BLaER1 (cell line): ENCODE results near the gene USP8.

Experiments used
- H3K27ac ChIP-seq: shearing (Covaris generic); formaldehyde crosslinking; 2 replicates; pipeline ENCODE4 v1.8.1; 2022
- H3K27me3 ChIP-seq: shearing (Covaris generic); formaldehyde crosslinking; 2 replicates; pipeline ENCODE4 v1.8.1; 2022
- H3K36me3 ChIP-seq: shearing (Covaris generic); formaldehyde crosslinking; 2 replicates; pipeline ENCODE4 v1.8.1; 2022
- H3K4me1 ChIP-seq: shearing (Covaris generic); formaldehyde crosslinking; 2 replicates; pipeline ENCODE4 v1.8.1; 2022
- H3K4me2 ChIP-seq: shearing (Covaris generic); formaldehyde crosslinking; 2 replicates; pipeline ENCODE4 v1.8.1; 2022
- H3K4me3 ChIP-seq: shearing (Covaris generic); formaldehyde crosslinking; 2 replicates; pipeline ENCODE4 v1.8.1; 2022
- H3K9ac ChIP-seq: shearing (Covaris generic); formaldehyde crosslinking; 2 replicates; pipeline ENCODE4 v1.8.1; 2022
- H3K9me3 ChIP-seq: shearing (Covaris generic); formaldehyde crosslinking; 2 replicates; pipeline ENCODE4 v1.8.1; 2022
- H4K20me1 ChIP-seq: shearing (Covaris generic); formaldehyde crosslinking; 2 replicates; pipeline ENCODE4 v1.8.1; 2022
- Cebpa-rat ChIP-seq: shearing (Covaris generic); IDR thresholded peaks from 2 replicates; pipeline ENCODE4 v1.8.1; 2022

USP8 gene

GRCh38 chr15:50438251-50438650 lies 14.0 kb downstream of the USP8 start:
- Histone ChIP-seq H3K27me3 (no peaks in the 10 kb centered on the region), H3K4me1 (no peaks in the 10 kb centered on the region), H3K4me3 (no peak overlapping the region), H3K36me3 (peaks cover 67% of the 10 kb centered on the region), H3K27ac (no peak overlapping the region), H3K9me3 (no peaks in the 10 kb centered on the region), H3K4me2 (no peak overlapping the region), H4K20me1 (peaks cover 79% of the 10 kb centered on the region), H3K9ac (no peak overlapping the region)
- TF ChIP-seq Cebpa-rat: no peak

DNA sequence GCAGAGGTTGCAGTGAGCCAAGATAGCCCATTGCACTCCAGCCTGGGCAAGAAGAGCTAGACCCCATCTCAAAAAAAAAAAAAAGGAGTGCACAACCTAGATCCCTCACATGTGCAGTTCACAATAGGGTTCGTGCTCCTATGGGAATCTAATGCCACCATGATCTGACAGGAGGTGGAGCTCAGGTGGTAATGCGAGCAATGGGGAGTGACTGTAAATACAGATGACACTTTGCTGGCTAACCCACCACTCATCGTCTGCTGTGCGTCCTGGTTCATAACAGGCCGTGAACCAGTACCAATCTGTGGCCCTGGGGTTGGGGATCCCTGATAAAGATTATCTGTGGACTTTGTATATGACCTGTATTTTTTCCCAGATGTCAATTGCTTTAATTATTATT lies 16.7 kb downstream of the USP8 start:
- Histone ChIP-seq H3K9ac (no peak overlapping the region), H3K27ac (no peak overlapping the region), H3K4me3 (no peak overlapping the region), H3K4me1 (peaks cover 18% of the 10 kb centered on the region), H3K36me3 (peaks cover 72% of the 10 kb centered on the region), H3K27me3 (no peaks in the 10 kb centered on the region), H3K4me2 (no peak overlapping the region), H3K9me3 (no peaks in the 10 kb centered on the region), H4K20me1 (peaks cover 75% of the 10 kb centered on the region)
- TF ChIP-seq Cebpa-rat: no peak

GRCh38 chr15:50452927-50453326 lies 28.7 kb downstream of the USP8 start:
- peaks cover 88% of the 10 kb centered on the region for H3K36me3 ChIP-seq

DNA sequence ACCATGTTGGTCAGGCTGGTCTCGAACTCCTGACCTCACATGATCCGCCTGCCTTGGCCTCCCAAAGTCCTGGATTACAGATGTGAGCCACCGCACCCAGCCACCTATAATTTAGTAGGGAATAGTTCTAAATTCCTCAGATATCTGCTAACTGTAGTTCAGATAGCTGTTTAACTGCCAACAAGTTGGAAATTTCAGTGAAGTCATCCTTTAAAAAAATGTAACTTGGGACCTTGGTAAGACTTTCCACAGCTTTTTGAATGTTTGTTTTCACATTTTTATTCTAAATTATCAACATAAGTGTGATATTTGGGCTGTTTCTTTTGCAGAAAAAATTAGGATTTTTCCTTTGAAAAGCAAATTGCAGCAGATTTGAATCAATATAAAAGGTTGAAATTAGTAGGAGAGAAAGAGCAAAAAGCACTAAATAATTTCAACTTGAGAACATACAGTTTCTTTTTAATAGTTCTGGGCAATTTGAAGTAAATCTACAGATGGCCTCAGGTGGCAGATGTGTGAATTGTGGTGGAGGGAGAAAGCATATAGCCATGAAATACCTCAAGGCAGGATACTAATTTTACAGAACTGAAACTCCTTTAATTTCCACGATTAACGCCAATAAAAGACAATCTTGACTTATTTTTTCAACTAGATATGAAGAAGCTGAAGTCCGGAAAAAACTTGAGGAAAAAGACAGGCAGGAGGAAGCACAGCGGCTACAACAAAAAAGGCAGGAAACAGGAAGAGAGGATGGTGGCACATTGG lies 34.3 kb downstream of the USP8 start:
- Histone ChIP-seq H4K20me1 (peaks cover 11% of the 10 kb centered on the region; the same call in 1 of the 2 replicates), H3K27me3 (no peaks in the 10 kb centered on the region), H3K36me3 (peaks cover 88% of the 10 kb centered on the region), H3K4me1 (peaks cover 16% of the 10 kb centered on the region), H3K9me3 (no peaks in the 10 kb centered on the region), H3K4me2 (peak overlapping the region; percentile 37), H3K9ac (no peak overlapping the region), H3K27ac (no peak overlapping the region; the same call in 1 of the 2 replicates), H3K4me3 (no peak overlapping the region)
- TF ChIP-seq Cebpa-rat: no peak

More at GRCh38 chr15:50452927-50453326, 28.7 kb downstream of the USP8 start:
- H3K4me2 ChIP-seq: no peak overlapping the region
- no peak overlapping the region for H3K9ac ChIP-seq
- H3K4me1 ChIP-seq: peaks cover 2% of the 10 kb centered on the region
- TF ChIP-seq Cebpa-rat: no peak
- H4K20me1 ChIP-seq: peaks cover 28% of the 10 kb centered on the region
- H3K27ac ChIP-seq: no peak overlapping the region
- no peaks in the 10 kb centered on the region for H3K27me3 ChIP-seq
- H3K4me3 ChIP-seq: no peak overlapping the region
- H3K9me3 ChIP-seq: no peaks in the 10 kb centered on the region

GRCh38 chr15:50463423-50464358 lies 39.5 kb downstream of the USP8 start:
- Histone ChIP-seq H3K27ac (no peak overlapping the region), H3K9ac (no peak overlapping the region), H3K36me3 (peaks cover 93% of the 10 kb centered on the region), H3K4me2 (no peak overlapping the region), H3K9me3 (no peaks in the 10 kb centered on the region), H3K4me3 (no peak overlapping the region), H3K27me3 (no peaks in the 10 kb centered on the region), H3K4me1 (peaks cover 6% of the 10 kb centered on the region), H4K20me1 (no peaks in the 10 kb centered on the region)
- no peak for TF ChIP-seq Cebpa-rat

DNA sequence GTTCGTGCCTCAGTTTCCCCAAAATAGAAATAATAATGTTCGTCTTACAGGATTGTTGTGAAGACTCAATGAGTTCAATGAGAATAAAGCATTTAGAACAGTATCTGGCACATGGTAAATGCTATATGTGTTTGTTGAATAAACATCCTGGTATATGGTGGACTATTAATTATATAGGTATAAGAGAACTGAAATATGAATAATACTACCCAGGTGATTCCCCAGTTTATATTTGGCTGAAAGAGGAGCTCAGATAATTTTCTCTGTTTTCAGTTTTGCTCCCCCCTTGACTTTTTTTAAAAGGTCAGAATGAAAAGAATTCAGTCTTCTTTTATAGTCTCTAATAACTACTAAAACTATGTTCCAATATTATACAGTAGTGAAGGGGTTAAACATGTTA lies 46.9 kb downstream of the USP8 start:
- H3K27ac ChIP-seq: no peak overlapping the region
- no peaks in the 10 kb centered on the region for H3K27me3 ChIP-seq
- no peak overlapping the region for H3K4me3 ChIP-seq
- no peaks in the 10 kb centered on the region for H4K20me1 ChIP-seq
- no peak overlapping the region for H3K9ac ChIP-seq
- TF ChIP-seq Cebpa-rat: no peak
- H3K4me2 ChIP-seq: no peak overlapping the region
- no peaks in the 10 kb centered on the region for H3K4me1 ChIP-seq
- H3K36me3 ChIP-seq: peaks cover 89% of the 10 kb centered on the region
- no peaks in the 10 kb centered on the region for H3K9me3 ChIP-seq

DNA sequence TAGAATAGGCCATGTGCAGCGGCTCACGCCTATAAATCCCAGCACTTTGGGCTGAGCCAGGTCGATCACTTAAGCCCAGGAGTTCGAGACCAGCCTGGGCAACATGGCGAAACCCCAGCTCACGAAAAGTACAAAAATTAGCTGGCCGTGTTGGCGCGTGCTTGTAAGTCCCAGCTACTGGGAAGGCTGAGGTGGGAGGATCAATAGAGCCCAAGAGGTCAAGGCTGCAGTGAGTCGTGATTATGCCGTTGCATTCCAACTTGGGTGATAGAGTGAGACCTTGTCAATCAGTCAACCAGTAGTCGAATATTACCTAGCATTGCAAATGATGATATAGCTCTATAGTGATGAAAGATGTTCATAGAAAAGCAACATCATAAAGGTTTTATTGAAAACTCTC lies 51.9 kb downstream of the USP8 start:
- no peak overlapping the region for H3K4me3 ChIP-seq
- H4K20me1 ChIP-seq: no peaks in the 10 kb centered on the region
- no peak overlapping the region for H3K27ac ChIP-seq
- H3K36me3 ChIP-seq: peaks cover 90% of the 10 kb centered on the region
- H3K9ac ChIP-seq: no peak overlapping the region
- H3K27me3 ChIP-seq: no peaks in the 10 kb centered on the region
- H3K9me3 ChIP-seq: no peaks in the 10 kb centered on the region
- no peak for TF ChIP-seq Cebpa-rat
- no peak overlapping the region for H3K4me2 ChIP-seq
- H3K4me1 ChIP-seq: no peaks in the 10 kb centered on the region

DNA sequence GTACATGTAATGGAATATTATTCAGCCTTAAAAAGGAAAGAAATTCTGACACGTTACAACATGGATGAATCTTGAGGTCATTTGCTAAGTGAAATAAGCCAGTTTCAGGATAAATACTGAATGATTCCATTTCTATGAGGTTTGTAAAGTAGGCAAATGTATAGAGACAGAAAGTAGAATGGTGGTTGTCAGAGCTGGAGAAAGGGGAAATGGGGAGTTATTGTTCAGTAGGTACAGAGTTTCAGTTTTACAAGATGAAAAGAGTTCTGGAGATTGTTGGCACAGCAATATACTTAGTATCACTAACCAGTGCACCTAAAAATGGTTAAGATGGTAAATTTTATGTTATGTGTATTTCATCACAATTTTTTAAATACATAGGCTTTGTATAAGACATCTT lies 60.6 kb downstream of the USP8 start:
- H3K9me3 ChIP-seq: no peaks in the 10 kb centered on the region
- H3K4me3 ChIP-seq: no peak overlapping the region
- no peaks in the 10 kb centered on the region for H4K20me1 ChIP-seq
- H3K9ac ChIP-seq: no peak overlapping the region
- no peak overlapping the region for H3K27ac ChIP-seq
- no peaks in the 10 kb centered on the region for H3K4me1 ChIP-seq
- no peak for TF ChIP-seq Cebpa-rat
- H3K27me3 ChIP-seq: no peaks in the 10 kb centered on the region
- H3K36me3 ChIP-seq: peaks cover 96% of the 10 kb centered on the region
- no peak overlapping the region for H3K4me2 ChIP-seq

GRCh38 chr15:50485389-50485788 lies 61.2 kb downstream of the USP8 start:
- no peaks in the 10 kb centered on the region for H3K9me3 ChIP-seq
- TF ChIP-seq Cebpa-rat: no peak

DNA sequence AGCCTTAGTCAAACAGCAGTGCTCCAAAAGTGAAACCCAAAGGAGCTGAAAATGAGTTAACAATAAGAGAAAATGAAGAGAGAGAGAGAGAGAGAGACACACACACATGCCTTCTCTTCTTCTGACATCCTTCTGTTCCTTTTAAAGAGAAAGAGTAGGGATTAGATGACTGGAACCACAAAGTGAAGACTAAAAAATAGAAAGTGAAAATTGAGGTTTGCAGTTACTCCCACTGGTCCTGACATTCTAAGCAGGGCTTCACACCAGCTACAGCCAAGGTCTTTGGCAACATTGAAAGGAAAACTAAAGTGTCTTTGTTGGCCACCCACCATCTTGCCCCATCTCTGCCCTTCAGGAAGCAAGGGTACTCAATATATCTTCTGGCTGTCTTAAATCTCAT lies 63.1 kb downstream of the USP8 start:
- no peak for TF ChIP-seq Cebpa-rat
- no peaks in the 10 kb centered on the region for H3K27me3 ChIP-seq
- H3K4me2 ChIP-seq: no peak overlapping the region
- no peaks in the 10 kb centered on the region for H4K20me1 ChIP-seq
- no peak overlapping the region for H3K9ac ChIP-seq
- no peak overlapping the region for H3K27ac ChIP-seq
- H3K4me3 ChIP-seq: no peak overlapping the region
- H3K4me1 ChIP-seq: no peaks in the 10 kb centered on the region
- H3K36me3 ChIP-seq: peaks cover 96% of the 10 kb centered on the region
- H3K9me3 ChIP-seq: no peaks in the 10 kb centered on the region

More at GRCh38 chr15:50485389-50485788, 61.2 kb downstream of the USP8 start:
- Histone ChIP-seq H3K27ac (no peak overlapping the region), H3K9ac (no peak overlapping the region), H3K36me3 (peaks cover 96% of the 10 kb centered on the region), H3K4me1 (no peaks in the 10 kb centered on the region), H3K4me3 (no peak overlapping the region), H4K20me1 (no peaks in the 10 kb centered on the region), H3K27me3 (no peaks in the 10 kb centered on the region), H3K4me2 (no peak overlapping the region)
